ENCODE data around the gene LPIN3.

DNA sequence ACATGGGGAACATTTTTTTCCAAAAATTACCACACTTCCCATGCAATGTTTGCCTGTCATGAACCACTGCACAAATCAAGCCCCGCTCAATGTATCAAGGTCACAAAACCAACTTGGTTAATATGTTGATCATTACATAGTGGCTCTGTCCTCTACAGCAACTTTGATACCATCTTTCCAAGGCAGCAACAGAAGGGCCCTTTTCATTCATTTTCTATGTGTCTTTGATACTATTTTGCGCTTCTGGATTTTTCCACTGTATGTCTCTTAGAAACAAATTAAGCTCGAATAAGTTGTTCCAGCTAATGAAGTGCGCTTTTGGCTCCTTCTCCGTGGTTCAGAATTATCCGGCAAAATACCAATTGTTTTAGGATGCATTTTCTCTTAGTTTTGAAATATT, 24.6 kb upstream of the LPIN3 start:
- TF ChIP-seq POLR2AphosphoS5 (IDR thresholded peaks at IDR 0.05; ENCODE audit: low read depth, low read length) (no peak), SIN3A (IDR thresholded peaks at IDR 0.05; ENCODE audit: borderline replicate concordance, insufficient read depth, low read length) (no peak), TAF1 (IDR thresholded peaks at IDR 0.05; ENCODE audit: borderline replicate concordance, insufficient read depth, low read length) (no peak)
- TF ChIP-seq, protein P1, sequence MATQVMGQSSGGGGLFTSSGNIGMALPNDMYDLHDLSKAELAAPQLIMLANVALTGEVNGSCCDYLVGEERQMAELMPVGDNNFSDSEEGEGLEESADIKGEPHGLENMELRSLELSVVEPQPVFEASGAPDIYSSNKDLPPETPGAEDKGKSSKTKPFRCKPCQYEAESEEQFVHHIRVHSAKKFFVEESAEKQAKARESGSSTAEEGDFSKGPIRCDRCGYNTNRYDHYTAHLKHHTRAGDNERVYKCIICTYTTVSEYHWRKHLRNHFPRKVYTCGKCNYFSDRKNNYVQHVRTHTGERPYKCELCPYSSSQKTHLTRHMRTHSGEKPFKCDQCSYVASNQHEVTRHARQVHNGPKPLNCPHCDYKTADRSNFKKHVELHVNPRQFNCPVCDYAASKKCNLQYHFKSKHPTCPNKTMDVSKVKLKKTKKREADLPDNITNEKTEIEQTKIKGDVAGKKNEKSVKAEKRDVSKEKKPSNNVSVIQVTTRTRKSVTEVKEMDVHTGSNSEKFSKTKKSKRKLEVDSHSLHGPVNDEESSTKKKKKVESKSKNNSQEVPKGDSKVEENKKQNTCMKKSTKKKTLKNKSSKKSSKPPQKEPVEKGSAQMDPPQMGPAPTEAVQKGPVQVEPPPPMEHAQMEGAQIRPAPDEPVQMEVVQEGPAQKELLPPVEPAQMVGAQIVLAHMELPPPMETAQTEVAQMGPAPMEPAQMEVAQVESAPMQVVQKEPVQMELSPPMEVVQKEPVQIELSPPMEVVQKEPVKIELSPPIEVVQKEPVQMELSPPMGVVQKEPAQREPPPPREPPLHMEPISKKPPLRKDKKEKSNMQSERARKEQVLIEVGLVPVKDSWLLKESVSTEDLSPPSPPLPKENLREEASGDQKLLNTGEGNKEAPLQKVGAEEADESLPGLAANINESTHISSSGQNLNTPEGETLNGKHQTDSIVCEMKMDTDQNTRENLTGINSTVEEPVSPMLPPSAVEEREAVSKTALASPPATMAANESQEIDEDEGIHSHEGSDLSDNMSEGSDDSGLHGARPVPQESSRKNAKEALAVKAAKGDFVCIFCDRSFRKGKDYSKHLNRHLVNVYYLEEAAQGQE (IDR thresholded peaks at IDR 0.05; ENCODE audit: insufficient read depth in 1 of 2, low read depth in 2 of 2, low read length in 2 of 2), result no peak

Measured in PFSK-1 (cell line).